ENCODE results near the gene NRSN2.
"Not testable (repeated sequence)": the region's sequence is repeated elsewhere in the genome, so short reads cannot be mapped to it uniquely, and the experiment has no call there.

NRSN2 gene

GRCh38 chr20:353166-353565 lies 6.3 kb downstream of the NRSN2 start:
- H3K27ac ChIP-seq: no peak overlapping the region
- no peak for TF ChIP-seq ZFX (IDR thresholded peaks at IDR 0.05)
- TF ChIP-seq CTCF (conservative IDR thresholded peaks at IDR 0.05): no peak

- H3K27ac ChIP-seq: no peak overlapping the region
- TF ChIP-seq ZFX (IDR thresholded peaks at IDR 0.05) (no peak), CTCF (conservative IDR thresholded peaks at IDR 0.05) (peak; percentile 91)
Observed at GRCh38 chr20:354298-354977, 7.5 kb downstream of the NRSN2 start.

- not testable (repeated sequence) for H3K27ac ChIP-seq
Observed at GRCh38 chr20:356154-356553, 9.2 kb downstream of the NRSN2 start.

- TF ChIP-seq ZFX (IDR thresholded peaks at IDR 0.05) (no peak), CTCF (conservative IDR thresholded peaks at IDR 0.05) (no peak)
- no peak overlapping the region for H3K27ac ChIP-seq
Observed at GRCh38 chr20:356745-357144, 9.8 kb downstream of the NRSN2 start.

GRCh38 chr20:358891-359555 lies 12.1 kb downstream of the NRSN2 start:
- H3K27ac ChIP-seq: no peak overlapping the region
- TF ChIP-seq ZFX (IDR thresholded peaks at IDR 0.05): no peak
- TF ChIP-seq CTCF (conservative IDR thresholded peaks at IDR 0.05): no peak

- TF ChIP-seq CTCF (conservative IDR thresholded peaks at IDR 0.05): no peak
- TF ChIP-seq ZFX (IDR thresholded peaks at IDR 0.05): no peak
- H3K27ac ChIP-seq: peak overlapping the region; percentile 91
Observed at GRCh38 chr20:361561-361960, 14.7 kb downstream of the NRSN2 start.

GRCh38 chr20:362271-363254 lies 15.7 kb downstream of the NRSN2 start:
- peak overlapping the region; percentile 91 for H3K27ac ChIP-seq
- no peak; the same call in 1 of the 2 replicates for TF ChIP-seq CTCF (conservative IDR thresholded peaks at IDR 0.05)
- no peak for TF ChIP-seq ZFX (IDR thresholded peaks at IDR 0.05)

Data from C4-2B (cell line).